ENCODE data around the gene NCKAP1.

The NCKAP1 gene

GRCh38 chr2:182867426-182868053 is 170.7 kb downstream of the NCKAP1 start:
- DNase-seq, result no peak

- no peak for DNase-seq
Observed at GRCh38 chr2:182866461-182867406, 171.5 kb downstream of the NCKAP1 start, which contains the start of gene FRZB. Gene FRZB, minus strand, starts transcription at chr2:182866637. Its CDS starts 85 bp downstream, at chr2:182866552.

- DNase-seq, result no peak
Observed at GRCh38 chr2:182866095-182866460, 172.2 kb downstream of the NCKAP1 start.

- no peak for DNase-seq
Observed at GRCh38 chr2:182864949-182865570, 173.2 kb downstream of the NCKAP1 start.

GRCh38 chr2:182863642-182864041 is 174.6 kb downstream of the NCKAP1 start:
- DNase-seq, result no peak

GRCh38 chr2:182862091-182862490 is 176.2 kb downstream of the NCKAP1 start:
- no peak for DNase-seq

- no peak for DNase-seq
Observed at GRCh38 chr2:182860858-182861257, 177.4 kb downstream of the NCKAP1 start.

All from CD4-positive, alpha-beta T cell treated with Interleukin-12 subunit alpha and Interleukin-12 subunit beta, for 1 hour (primary cell).